HG03095 (cell line): ENCODE data around the gene CLCA1.

Source experiments
- ATAC-seq: cut with Tn5 transposase; IDR thresholded peaks from one replicate; pipeline ENCODE4 v1.9.1; 2021; ENCODE audit warnings: moderate library complexity; ENCODE audit not compliant: unreplicated experiment

CLCA1 gene

DNA sequence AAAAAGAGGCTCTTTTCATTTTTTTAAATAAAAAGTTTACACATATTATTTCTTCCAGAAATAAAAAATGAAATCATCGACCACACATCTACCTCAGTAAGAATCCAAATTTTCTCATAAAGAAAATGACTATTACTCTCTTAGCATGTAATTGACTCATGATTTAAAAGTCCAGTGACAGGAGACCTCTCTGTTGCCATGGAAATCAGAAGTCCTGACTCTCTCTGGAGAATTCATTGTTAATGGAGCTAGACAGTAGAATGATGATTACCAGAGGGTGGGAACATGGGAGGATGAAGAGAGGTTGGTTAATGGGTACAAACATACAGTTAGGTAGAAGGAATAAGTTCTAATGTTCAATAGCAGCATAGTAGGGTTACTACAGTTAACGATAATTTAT lies 73.1 kb downstream of the CLCA1 start:
- no peak for ATAC-seq

DNA sequence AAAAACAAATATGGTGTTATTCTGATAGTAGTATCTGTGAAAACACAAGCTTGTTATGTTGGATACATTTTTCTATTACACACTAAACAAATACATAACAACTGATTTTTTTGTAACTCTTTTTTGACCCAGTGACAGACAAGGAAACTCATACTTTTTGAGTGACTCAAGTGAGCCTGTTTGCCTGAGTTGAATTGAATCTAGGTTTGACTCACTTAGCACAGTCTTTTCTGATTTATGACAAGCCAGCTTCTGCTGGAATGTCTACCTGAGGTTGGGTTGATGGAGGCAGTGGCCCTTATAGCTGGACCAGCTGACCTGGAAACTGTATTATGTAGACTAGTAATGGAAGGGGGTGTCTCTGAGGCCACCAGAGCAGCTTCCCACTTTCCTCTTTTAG lies 73.9 kb downstream of the CLCA1 start:
- no peak for ATAC-seq

DNA sequence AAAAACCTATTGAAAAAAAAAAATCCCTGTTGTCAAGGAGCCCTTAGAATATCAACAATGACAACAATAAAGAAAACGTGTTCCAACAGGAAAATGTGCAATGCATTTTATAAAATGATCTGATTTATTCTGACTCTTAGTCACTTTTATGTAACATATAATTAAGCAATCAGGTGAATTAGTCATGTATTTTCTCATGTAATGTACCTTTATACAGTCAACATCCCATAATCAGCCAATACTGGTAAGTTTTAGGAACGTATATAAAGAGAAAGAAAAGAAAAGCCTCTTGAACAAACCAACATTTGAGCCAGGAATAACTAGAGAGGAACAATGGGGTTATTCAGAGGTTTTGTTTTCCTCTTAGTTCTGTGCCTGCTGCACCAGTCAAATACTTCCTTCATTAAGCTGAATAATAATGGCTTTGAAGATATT lies 78.1 kb downstream of the CLCA1 start, which contains the start of gene CLCA4:
Gene CLCA4 (plus strand): TSS at position 292 of the 435 bp plus-strand sequence. CDS start 42 bp downstream, at position 334.
- no peak for ATAC-seq

DNA sequence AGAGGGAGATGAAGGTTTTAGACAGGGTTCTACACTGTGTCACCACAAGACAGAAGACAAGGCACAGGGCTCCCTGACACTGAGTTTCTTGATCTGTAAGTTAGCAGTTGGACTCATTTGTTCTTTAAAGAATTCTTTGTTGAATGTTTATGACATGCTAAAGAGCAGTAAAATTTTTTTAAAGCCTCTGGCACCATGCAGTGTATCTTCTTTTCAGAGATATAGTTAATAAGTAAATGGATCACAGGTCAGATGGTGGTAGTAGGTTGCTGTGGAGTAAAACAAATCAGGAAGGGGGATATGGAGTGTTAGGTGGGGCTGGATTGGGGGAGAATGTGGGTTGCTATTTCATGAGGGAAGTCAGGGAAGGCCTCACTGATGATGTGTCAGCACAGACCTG lies 80.1 kb downstream of the CLCA1 start:
- ATAC-seq = no peak
